ENCODE results near the gene ZDHHC17. TPM values are rescaled to one million over a fixed set of nuclear protein-coding genes. Genes with fewer than 3 reads are reported as not detected.
"Not testable (repeated sequence)": the region's sequence is repeated elsewhere in the genome, so short reads cannot be mapped to it uniquely, and the experiment has no call there.

Gene ZDHHC17
- total RNA-seq, 4 donors from 2014 or later, result 56.7 to 163 (median 80.8) TPM

- Histone ChIP-seq H3K27ac (no peak overlapping the region), H3K4me3 (no peak overlapping the region), H3K27me3 (no peaks in the 10 kb centered on the region), H3K36me3 (no peaks in the 10 kb centered on the region), H3K9me3 (no peaks in the 10 kb centered on the region), H3K4me1 (no peaks in the 10 kb centered on the region)
- WGBS, 2 donors, result 52 to 58% methylated on average over 1 of the region's 1 CpG
- TF ChIP-seq EP300 (IDR thresholded peaks at IDR 0.05) (no peak), CTCF (IDR thresholded peaks at IDR 0.05) (no peak), POLR2A (IDR thresholded peaks at IDR 0.05) (no peak)
- no peak for DNase-seq (ENCODE audit: low spot score in 2 of 2)
Measured at GRCh38 chr12:76717314-76717713, 46.6 kb upstream of the ZDHHC17 start.

DNA sequence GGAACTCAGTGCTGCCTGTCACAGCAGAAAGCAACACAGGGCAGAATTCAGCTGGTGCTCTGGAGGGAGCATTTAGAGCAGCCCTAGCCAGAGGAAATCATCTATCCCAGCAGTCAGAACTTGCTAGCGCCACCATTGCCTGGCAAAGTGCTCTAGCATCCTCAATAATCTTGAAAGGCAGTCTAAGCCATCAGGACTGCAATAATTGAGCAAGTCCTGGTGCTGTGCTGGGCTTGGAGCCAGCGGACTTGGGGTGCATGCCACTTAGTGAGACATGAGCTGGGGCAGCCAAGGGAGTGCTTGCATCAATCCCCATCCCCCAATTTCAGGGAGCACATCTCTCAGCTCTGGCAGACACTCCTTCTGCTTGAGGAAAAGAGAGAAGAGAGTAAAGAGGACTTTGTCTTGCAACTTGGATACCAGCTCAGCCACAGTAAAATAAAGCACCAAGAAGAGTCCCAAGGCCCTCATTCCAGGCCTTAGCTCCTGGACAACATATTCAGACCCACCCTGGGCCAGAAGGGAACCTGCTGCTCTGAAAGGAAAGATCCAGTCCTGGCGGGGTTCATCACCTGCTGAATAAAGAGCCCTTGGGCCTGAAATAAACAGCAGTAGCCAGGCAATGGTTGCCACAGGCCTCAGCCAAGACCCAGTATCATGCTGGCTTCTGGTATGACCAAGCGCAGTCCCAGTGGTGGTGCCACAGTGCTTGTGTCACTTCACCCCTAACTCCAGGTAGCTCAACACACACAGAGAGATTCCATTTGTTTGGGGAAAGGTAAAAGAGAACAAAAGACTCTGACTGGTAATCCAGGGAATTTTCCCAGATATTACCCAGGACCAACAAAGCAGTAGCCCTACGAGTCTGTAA lies 44.5 kb upstream of the ZDHHC17 start:
- Histone ChIP-seq H3K9me3 (no peaks in the 10 kb centered on the region), H3K27me3 (no peaks in the 10 kb centered on the region), H3K36me3 (no peaks in the 10 kb centered on the region), H3K27ac (no peak overlapping the region), H3K4me3 (no peak overlapping the region), H3K4me1 (no peaks in the 10 kb centered on the region)
- no peak for TF ChIP-seq EP300 (IDR thresholded peaks at IDR 0.05)
- TF ChIP-seq CTCF (IDR thresholded peaks at IDR 0.05), result no peak
- TF ChIP-seq POLR2A (IDR thresholded peaks at IDR 0.05), result no peak
- WGBS, 2 donors, result 87 to 91% methylated on average over 4 of the region's 5 CpGs
- DNase-seq (ENCODE audit: low spot score in 2 of 2), result no peak

- 70 to 72% methylated on average over 2 of the region's 2 CpGs for WGBS, 2 donors
- TF ChIP-seq CTCF (IDR thresholded peaks at IDR 0.05) (no peak), POLR2A (IDR thresholded peaks at IDR 0.05) (no peak), EP300 (IDR thresholded peaks at IDR 0.05) (no peak)
Measured at GRCh38 chr12:76720068-76720467, 43.8 kb upstream of the ZDHHC17 start.

DNA sequence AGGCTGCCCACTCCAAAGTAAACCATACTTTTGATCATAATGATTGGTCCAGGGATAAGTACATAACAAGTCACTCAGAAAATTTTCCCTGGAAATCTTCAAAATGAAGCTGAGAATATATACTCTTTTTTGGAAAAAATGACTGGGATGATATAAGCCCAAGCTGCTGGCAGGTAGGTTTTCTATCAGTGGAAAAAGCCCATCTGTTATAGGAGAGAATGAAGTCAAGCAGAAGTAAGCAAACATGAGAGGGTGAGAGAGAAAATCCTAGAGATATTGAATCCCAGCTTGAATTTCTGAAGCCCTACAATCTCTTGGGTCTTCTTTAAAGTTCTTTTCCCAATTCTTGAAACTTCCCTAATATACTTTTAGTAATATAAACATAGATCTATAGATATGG lies 37.3 kb upstream of the ZDHHC17 start:
- DNase-seq (ENCODE audit: low spot score in 2 of 2), result no peak
- H3K27me3 ChIP-seq, result no peaks in the 10 kb centered on the region
- no peaks in the 10 kb centered on the region for H3K36me3 ChIP-seq
- H3K4me1 ChIP-seq, result no peaks in the 10 kb centered on the region
- TF ChIP-seq EP300 (IDR thresholded peaks at IDR 0.05), result no peak
- TF ChIP-seq CTCF (IDR thresholded peaks at IDR 0.05), result no peak
- TF ChIP-seq POLR2A (IDR thresholded peaks at IDR 0.05), result no peak
- H3K4me3 ChIP-seq, result no peak overlapping the region
- H3K9me3 ChIP-seq, result no peaks in the 10 kb centered on the region
- no peak overlapping the region for H3K27ac ChIP-seq

More at GRCh38 chr12:76720068-76720467, 43.8 kb upstream of the ZDHHC17 start:
- Histone ChIP-seq H3K27me3 (no peaks in the 10 kb centered on the region), H3K27ac (no peak overlapping the region), H3K36me3 (no peaks in the 10 kb centered on the region), H3K4me3 (no peak overlapping the region), H3K9me3 (no peaks in the 10 kb centered on the region), H3K4me1 (no peaks in the 10 kb centered on the region)
- no peak for DNase-seq (ENCODE audit: low spot score in 2 of 2)

GRCh38 chr12:76732188-76732587 lies 31.7 kb upstream of the ZDHHC17 start:
- not testable (repeated sequence) for H3K27ac ChIP-seq; H3K9me3 ChIP-seq; H3K27me3 ChIP-seq; H3K36me3 ChIP-seq; H3K4me1 ChIP-seq; DNase-seq (ENCODE audit: low spot score in 2 of 2); H3K4me3 ChIP-seq
- WGBS, 2 donors, result 77 to 98% methylated on average over 3 of the region's 3 CpGs

GRCh38 chr12:76737689-76738088 lies 26.2 kb upstream of the ZDHHC17 start:
- 97 to 100% methylated on average over 2 of the region's 2 CpGs for WGBS, 2 donors
- H3K4me1 ChIP-seq; H3K4me3 ChIP-seq; H3K36me3 ChIP-seq; DNase-seq (ENCODE audit: low spot score in 2 of 2); H3K27me3 ChIP-seq; H3K27ac ChIP-seq: not testable (repeated sequence)
- peaks cover 0 to 21% (median 2%) of the 10 kb centered on the region in 4 donors for H3K9me3 ChIP-seq

Measured in tibial nerve (tissue), 4 donors.